T-helper 9 cell (primary cell): ENCODE results near the gene SDK1.

Source experiments
- DNase-seq: peaks from one replicate; pipeline ENCODE4 v3.0.0-alpha.2; 2020

SDK1 gene

DNA sequence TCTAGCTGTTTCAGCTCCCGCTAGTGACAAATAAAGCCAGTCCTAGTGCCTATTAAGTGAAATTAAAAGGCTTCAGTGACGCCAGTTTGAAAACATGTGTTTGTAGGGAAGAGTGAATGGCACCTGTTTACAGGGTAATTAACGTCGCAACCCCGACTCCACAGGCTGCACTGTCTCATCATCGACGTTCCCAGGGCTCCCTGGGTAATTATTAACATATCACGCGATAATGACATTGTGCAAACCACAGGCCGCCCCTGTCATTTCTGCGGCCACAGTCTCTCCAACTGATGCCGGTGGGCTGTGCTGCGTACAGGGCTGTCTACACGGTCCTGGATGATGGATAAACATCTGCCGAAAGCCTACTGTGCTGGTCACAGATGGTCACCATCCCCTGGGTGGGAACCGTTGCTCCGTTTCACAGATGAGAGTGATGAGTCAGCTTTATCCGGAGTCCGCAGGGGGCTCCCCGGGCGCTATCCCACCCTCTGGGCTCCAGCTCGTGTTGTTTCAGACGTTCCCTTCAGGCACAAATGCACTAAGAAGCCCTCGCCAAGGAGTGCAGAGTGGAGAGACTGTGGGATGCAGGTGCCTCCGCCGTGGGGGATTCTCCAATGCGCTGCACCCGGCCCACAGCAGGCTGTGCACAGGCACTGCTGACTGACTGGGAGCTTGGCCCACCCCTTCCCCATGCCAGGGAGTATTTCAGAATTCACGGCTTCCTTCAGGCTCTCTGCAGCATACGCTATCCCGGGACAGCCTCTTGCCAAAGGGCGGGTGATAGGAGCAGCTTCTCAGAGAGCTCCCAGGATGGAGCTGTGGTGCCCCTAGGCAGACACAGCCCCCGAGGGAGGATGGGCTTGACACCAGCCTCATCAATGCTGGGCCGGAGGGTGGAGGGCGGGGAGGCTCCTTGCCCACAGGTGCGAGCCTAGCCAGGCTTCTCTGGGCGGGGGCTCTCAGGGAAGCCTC is 889.2 kb downstream of the SDK1 start:
- DNase-seq = no peak

GRCh38 chr7:4191046-4191445 is 890.0 kb downstream of the SDK1 start:
- DNase-seq = no peak

DNA sequence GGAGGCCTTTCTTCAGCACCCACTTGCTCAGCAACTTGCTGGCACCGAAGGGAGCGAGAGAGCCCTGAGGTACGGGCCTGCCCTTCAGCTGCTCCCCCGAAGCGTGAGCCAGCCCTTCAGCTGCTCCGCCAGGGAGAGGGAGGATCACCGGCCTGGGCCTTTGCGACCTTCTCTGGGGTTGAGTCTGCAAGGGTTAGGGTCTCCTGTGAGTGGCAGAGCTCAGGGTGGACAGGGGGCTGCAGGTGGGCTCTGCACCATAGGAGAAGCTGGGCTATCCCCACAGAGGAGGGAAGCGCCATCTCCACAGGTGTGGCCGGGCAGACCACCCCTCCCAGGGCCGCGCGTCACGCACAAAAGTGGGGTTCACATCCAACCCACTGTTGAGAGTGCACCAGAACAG is 890.5 kb downstream of the SDK1 start:
- no peak for DNase-seq

DNA sequence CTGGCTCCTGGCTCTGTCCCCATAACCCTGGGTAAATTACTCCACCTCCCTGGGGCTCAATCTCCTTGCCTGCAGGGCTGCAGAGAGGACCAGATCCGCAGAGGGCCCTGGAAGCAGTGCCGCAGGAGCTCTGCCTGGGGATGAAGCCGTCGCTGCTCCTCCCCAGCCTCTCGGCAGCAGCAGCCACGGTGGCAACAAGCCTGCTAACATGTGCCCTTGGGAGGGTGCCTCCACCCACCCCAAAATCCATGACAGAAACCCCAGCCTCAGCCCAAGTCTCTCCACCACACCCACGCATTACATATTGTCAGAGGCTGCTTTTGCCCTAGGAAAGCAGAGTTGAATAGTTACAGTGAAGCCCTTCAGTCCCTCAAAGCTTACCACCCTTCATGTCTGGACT is 894.6 kb downstream of the SDK1 start:
- no peak for DNase-seq

DNA sequence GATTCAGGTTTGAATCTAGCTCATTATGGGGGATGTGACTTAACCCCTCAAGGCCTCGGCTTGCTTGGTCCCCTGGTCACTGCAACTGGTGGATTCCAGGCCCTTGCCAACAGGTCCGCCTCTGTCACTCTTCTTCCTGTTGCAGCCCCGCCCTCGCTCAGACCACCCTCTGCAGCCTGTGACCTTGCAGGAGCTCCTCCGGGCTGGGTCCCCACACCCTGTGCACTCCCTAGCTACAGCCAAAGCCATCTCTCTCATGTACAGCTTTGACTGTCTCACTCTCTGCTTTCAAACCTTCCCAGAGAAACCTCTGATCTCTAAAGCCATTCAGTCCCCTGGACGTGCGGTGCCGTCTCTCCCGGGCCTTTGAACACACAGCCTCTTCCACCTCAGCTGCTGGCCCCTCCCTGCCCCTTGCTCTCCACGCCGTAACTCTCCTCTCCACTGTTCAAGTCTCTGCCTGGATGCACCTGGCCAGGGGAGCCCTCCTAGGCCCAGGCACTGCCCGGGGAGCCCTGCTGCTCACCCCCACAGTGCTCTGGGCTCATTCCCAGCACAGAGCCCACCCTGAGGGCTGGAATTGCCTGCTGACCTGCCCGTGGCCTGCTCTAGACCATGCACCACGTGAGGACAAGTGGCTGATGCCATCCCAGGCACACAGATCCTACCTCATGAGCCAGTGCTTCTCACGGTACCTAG is 895.2 kb downstream of the SDK1 start:
- DNase-seq = no peak

DNA sequence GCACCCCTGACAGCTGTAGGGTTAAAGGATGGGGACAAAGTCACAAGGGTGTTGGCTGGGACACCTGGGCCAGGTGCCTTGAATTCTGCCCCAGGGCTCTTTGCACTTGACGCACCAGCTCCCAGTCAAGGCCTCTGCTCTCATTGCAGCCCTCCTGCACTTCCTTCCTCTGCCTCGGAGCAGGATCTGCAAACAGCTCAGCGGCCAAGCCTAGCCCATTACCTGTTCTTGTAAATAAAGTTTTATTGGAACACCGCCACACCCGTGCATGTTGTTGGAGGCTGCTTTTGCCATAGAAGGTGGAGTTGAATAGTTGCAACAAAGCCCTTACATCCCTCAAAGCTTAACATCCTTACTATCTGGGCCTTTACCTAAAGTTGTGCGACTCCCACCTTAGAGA is 897.2 kb downstream of the SDK1 start:
- no peak for DNase-seq

DNA sequence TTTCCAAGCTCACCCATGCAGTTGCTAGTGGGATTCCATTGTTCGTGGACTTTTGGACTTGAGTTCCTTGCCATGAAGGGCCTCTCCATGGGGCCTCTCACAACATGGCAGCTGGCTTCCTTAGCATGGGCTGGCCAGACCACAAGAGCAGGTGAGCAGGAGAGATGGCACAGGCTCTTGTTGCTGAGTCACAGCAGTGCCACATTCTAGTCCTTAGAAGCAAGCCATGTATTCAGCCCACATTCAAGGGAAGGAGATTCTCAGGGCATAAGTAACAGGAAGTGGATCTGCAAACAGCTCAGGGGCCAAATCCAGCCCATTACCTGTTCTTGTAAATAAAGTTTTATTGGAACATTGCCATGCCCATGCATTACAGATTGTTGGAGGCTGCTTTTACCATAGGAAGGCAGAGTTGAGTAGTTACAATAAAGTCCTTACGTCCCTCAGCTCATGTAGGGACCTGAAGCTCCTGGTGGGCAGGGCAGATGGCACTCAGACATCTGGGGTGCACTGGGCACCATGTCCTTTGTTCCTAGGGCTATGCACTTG is 899.6 kb downstream of the SDK1 start:
- no peak for DNase-seq

DNA sequence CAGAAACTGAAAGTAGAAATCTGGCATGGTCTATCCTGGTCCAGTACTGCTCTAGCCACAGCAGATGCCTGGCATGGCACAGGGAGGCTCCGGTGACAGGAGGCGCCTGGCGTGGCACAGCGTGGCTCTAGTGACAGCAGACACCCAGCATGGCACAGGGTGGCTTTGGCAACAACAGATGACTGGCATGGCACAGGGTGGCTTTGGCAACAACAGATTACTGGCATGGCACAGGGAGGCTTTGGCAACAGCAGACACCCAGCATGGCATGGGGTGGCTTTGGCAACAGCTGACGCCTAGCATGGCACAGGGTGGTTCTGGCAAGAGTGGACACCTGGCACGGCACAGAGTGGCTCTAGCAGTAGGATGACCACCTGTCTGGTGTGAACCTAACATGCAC is 900.5 kb downstream of the SDK1 start:
- no peak for DNase-seq

DNA sequence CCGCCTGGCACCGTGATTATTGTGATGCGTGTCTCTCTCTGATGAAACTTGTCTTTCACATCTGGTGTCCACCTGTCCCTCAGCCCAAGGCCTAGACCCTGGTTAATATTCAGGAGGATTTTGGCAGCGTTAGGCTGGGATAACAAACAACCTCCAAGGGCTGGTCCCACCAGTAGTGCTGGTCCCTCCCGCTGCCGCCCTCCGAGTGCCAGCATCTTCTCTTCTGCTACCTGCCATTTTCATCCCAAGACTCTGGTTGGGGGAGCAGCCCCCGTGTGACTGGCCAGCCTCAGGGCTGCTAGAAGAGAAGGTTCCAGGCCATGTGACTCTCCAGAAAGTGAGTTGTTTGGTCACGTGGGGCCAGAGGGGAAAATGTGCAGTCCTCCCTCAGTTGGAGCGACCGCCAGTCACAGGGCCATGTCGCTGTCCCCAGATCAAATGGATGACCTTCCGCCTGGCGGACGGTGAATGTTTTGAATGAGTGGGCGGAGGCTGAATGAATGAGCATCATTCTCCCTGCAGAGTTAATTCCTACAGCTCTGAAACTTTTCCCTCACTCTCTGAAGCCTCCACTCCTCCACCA is 901.2 kb downstream of the SDK1 start:
- no peak for DNase-seq

DNA sequence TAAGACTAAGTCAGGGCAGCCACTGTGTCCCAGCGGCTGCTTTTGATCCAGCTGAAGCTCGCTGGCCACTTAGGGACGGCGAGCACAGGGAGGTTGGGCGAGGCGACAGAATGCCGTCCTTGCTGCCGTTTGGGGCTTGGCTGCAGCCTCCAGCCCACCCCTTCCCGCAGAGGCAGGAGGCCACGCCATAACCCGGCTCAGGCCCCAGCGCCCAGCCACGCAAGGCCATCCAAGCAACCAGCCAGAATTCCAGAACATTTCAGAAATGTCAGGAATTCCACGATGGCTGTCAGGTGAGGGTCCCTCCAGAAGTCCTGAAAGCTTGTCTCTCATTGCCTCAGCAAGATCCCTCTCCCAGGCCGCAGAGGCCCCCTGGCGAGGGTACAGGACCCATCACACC is 901.9 kb downstream of the SDK1 start:
- DNase-seq = no peak

GRCh38 chr7:4203626-4204512 is 902.8 kb downstream of the SDK1 start:
- no peak for DNase-seq

- DNase-seq = no peak
These were observed 903.6 kb downstream of the SDK1 start for GRCh38 chr7:4204513-4205165.

- no peak for DNase-seq
These were observed 904.8 kb downstream of the SDK1 start for GRCh38 chr7:4205828-4206227.

GRCh38 chr7:4207011-4207410 is 906.0 kb downstream of the SDK1 start:
- no peak for DNase-seq

DNA sequence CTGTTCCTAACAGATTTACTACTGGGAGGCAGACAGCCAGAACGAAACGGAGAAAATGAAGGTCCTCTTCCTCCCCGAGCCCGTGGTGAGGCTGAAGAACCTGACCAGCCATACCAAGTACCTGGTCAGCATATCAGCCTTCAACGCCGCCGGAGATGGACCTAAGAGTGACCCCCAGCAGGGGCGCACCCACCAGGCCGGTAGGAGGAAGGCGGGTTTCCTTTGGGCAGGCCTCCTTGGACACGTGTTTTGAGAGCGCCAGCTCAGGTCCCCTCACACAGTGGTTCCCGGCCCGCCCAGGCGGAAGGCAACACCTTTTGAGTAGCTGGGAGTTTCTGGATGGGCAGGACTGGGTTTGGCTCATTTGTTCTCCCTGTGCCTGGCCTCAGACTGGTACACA is 907.0 kb downstream of the SDK1 start:
- DNase-seq = no peak

DNA sequence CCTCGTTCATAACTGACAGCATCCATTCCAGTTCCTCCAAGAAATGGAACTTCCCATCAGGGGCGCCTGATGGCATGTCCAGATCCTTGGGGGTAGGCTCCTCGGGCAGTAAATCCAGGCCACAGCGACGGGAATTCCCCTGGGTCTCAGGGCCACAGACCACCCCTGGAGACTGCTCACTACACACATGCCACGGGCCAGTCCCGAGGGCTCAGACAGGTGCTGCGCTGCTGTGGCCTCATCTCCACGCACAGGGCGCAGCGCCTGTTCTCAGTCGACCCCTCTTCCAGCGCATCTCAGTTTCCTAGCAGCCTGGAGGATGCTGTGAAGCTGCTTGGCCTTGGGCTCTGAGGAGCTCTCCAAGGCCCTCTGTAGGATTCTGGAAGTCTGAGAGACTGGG is 907.5 kb downstream of the SDK1 start:
- DNase-seq = no peak

- no peak for DNase-seq
These were observed 908.1 kb downstream of the SDK1 start for GRCh38 chr7:4209126-4209525.

DNA sequence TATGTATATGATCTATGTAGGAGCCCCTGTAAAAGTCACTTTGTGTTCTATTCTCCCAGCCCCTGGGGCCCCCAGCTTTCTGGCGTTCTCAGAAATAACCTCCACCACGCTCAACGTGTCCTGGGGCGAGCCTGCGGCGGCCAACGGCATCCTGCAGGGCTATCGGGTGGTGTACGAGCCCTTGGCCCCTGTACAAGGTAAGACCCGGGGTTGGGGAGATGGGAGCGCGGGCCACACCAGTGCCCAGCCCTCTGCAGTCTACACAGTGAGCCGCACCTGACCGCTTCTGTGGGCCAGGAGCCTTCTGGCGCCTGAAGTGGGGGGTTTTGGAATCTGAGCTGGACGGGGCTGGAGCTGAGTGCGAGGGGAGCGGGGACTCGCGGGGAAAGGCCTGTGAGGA is 908.9 kb downstream of the SDK1 start:
- no peak for DNase-seq

DNA sequence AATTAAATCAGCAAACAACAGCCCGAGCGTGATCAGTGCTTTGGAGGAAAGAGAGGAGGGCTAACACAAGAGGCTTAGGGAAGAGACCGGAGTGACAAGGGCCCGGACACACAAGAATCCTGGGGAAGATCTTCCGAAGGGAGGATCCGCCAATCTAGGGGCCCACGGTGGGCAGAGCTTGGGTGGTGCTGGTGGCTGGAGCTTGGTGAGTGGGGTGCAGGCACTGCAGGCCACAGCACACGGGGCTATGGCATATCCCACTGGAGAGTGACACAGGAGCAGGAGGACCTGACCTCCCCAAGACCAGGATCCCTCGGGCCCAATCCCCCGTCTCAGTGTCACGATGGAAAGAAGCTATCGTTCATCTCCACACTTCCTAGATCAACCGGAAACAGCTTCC is 909.8 kb downstream of the SDK1 start:
- DNase-seq = no peak

DNA sequence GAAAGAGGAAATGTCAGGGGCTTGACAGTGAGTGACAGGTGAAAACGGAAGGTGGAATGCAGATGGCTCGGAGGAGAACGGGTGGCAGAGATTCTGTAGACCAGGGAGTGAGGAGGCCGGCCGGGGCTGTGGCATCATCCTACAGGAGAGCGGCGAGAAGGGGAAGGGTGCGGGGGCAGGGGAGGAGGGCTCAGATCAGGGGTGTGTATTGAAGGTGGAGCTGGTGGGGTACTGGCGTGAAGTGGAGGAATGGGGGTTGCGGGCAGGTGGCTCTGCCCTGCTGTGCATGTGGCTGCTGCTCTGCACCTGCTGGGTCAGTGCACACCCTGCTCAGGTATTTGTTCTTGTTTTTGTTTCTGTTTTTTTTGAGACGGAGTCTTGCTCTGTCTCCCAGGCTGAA is 910.2 kb downstream of the SDK1 start:
- no peak for DNase-seq

DNA sequence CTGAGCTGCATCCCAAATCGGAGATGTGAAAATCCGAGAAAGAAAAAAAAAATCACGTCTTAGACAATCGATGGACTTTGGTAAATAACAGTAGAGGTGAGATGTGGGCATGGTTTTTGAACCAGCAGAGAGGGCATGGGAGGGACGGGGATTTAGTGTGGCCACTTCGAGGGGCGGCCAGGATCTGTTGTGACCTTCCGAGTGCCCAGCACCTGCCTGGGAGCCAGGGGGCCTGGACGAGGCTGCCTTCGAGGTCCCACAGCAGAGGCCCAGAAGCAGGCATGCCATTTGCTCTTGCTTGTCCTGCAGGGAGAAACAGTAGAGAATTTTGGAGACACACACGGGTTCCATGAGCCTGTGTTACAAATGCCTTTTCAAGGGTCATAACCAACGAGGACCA is 911.3 kb downstream of the SDK1 start:
- no peak for DNase-seq
